C4-2B (cell line): ENCODE results near the gene POU2AF2.
"Not testable (repeated sequence)": the region's sequence is repeated elsewhere in the genome, so short reads cannot be mapped to it uniquely, and the experiment has no call there.

Experiments used
- H3K27ac ChIP-seq: fragments of 450-650 bp; 2 replicates; pipeline ENCODE4 v1.5.1; 2017
- CTCF ChIP-seq: fragments of 450-650 bp; conservative IDR thresholded peaks from 2 replicates; pipeline ENCODE4 v1.5.1; 2017; ENCODE audit warnings: mild to moderate bottlenecking
- ZFX ChIP-seq: fragments of 450-650 bp; IDR thresholded peaks from 2 replicates; pipeline ENCODE4 v1.6.1; 2017

POU2AF2 gene

GRCh38 chr11:111309215-111309915 lies 63.8 kb downstream of the POU2AF2 start:
- H3K27ac ChIP-seq: peak overlapping the region; percentile 77
- TF ChIP-seq ZFX: no peak
- no peak for TF ChIP-seq CTCF

GRCh38 chr11:111310088-111310487 lies 64.6 kb downstream of the POU2AF2 start:
- TF ChIP-seq ZFX (no peak), CTCF (no peak)
- peak overlapping the region; percentile 77 for H3K27ac ChIP-seq

- TF ChIP-seq ZFX (no peak), CTCF (no peak)
- peak overlapping the region; percentile 77 for H3K27ac ChIP-seq
These were observed 65.2 kb downstream of the POU2AF2 start for GRCh38 chr11:111310723-111311122.

GRCh38 chr11:111312076-111312475 lies 66.6 kb downstream of the POU2AF2 start:
- TF ChIP-seq CTCF (no peak), ZFX (no peak)
- no peak overlapping the region for H3K27ac ChIP-seq

- TF ChIP-seq ZFX (no peak), CTCF (no peak)
- no peak overlapping the region for H3K27ac ChIP-seq
These were observed 73.8 kb downstream of the POU2AF2 start for GRCh38 chr11:111319296-111319695.

- not testable (repeated sequence) for H3K27ac ChIP-seq
These were observed 74.7 kb downstream of the POU2AF2 start for GRCh38 chr11:111320199-111320598.

- no peak overlapping the region for H3K27ac ChIP-seq
- TF ChIP-seq CTCF (no peak), ZFX (no peak)
These were observed 75.4 kb downstream of the POU2AF2 start for GRCh38 chr11:111320728-111321568.
